ENCODE measurements around the gene DPCD.

- TF ChIP-seq, protein P1, sequence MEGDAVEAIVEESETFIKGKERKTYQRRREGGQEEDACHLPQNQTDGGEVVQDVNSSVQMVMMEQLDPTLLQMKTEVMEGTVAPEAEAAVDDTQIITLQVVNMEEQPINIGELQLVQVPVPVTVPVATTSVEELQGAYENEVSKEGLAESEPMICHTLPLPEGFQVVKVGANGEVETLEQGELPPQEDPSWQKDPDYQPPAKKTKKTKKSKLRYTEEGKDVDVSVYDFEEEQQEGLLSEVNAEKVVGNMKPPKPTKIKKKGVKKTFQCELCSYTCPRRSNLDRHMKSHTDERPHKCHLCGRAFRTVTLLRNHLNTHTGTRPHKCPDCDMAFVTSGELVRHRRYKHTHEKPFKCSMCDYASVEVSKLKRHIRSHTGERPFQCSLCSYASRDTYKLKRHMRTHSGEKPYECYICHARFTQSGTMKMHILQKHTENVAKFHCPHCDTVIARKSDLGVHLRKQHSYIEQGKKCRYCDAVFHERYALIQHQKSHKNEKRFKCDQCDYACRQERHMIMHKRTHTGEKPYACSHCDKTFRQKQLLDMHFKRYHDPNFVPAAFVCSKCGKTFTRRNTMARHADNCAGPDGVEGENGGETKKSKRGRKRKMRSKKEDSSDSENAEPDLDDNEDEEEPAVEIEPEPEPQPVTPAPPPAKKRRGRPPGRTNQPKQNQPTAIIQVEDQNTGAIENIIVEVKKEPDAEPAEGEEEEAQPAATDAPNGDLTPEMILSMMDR (IDR thresholded peaks at IDR 0.05) = no peak
- TF ChIP-seq POLR2A (IDR thresholded peaks at IDR 0.05) = no peak
Measured at GRCh38 chr10:101612086-101612485, 24.0 kb downstream of the DPCD start.
